ENCODE data around the gene LRRC2.
"Not testable (repeated sequence)": the region's sequence is repeated elsewhere in the genome, so short reads cannot be mapped to it uniquely, and the experiment has no call there.

Gene LRRC2

GRCh38 chr3:46579756-46580286 lies 13.7 kb upstream of the LRRC2 start:
- no peak for DNase-seq

- DNase-seq = no peak
These were observed 13.1 kb upstream of the LRRC2 start for GRCh38 chr3:46578973-46579755.

GRCh38 chr3:46577580-46578249 lies 11.6 kb upstream of the LRRC2 start:
- not testable (repeated sequence) for DNase-seq

GRCh38 chr3:46576879-46577278 lies 10.8 kb upstream of the LRRC2 start:
- DNase-seq = no peak

GRCh38 chr3:46576386-46576785 lies 10.3 kb upstream of the LRRC2 start:
- no peak for DNase-seq

GRCh38 chr3:46575577-46576222 lies 9.6 kb upstream of the LRRC2 start:
- DNase-seq = no peak

GRCh38 chr3:46574881-46575576 lies 8.9 kb upstream of the LRRC2 start:
- no peak for DNase-seq

GRCh38 chr3:46574243-46574646 lies 8.1 kb upstream of the LRRC2 start:
- no peak for DNase-seq

- no peak for DNase-seq
These were observed 7.6 kb upstream of the LRRC2 start for GRCh38 chr3:46573701-46574100.

- no peak for DNase-seq
These were observed 5.6 kb upstream of the LRRC2 start for GRCh38 chr3:46571684-46572083.

- DNase-seq = no peak
These were observed 479 bp downstream of the LRRC2 start for GRCh38 chr3:46565607-46566039.

- DNase-seq = no peak
These were observed 1.0 kb downstream of the LRRC2 start for GRCh38 chr3:46565077-46565476.

- DNase-seq = no peak
These were observed 1.7 kb downstream of the LRRC2 start for GRCh38 chr3:46564190-46565021.

GRCh38 chr3:46561951-46562350 lies 4.2 kb downstream of the LRRC2 start:
- no peak for DNase-seq

- DNase-seq = no peak
These were observed 4.6 kb downstream of the LRRC2 start for GRCh38 chr3:46561511-46561910.

- no peak for DNase-seq
These were observed 6.9 kb downstream of the LRRC2 start for GRCh38 chr3:46559091-46559704.

- DNase-seq = peak; percentile 72
These were observed 7.7 kb downstream of the LRRC2 start for GRCh38 chr3:46558184-46559043.

GRCh38 chr3:46557814-46558183 lies 8.3 kb downstream of the LRRC2 start:
- DNase-seq = no peak

- DNase-seq = no peak
These were observed 12.9 kb downstream of the LRRC2 start for GRCh38 chr3:46553154-46553553.

GRCh38 chr3:46552538-46552937 lies 13.6 kb downstream of the LRRC2 start:
- no peak for DNase-seq

- DNase-seq = no peak
These were observed 14.5 kb downstream of the LRRC2 start for GRCh38 chr3:46551615-46552014.
